ENCODE measurements around the gene WDR48. TPM values are rescaled to one million over a fixed set of nuclear protein-coding genes. Genes with fewer than 3 reads are reported as not detected.

The WDR48 gene
- total RNA-seq, 4 donors from 2014 or later = 21.6 to 41.1 (median 28.5) TPM

GRCh38 chr3:39118931-39119660, 67.3 kb downstream of the WDR48 start:
- intact Hi-C loops (cut with DNase I; ENCODE audit: low total_unique reads) = no loop called here
- no peak for TF ChIP-seq POLR2A (IDR thresholded peaks at IDR 0.05)
- TF ChIP-seq CTCF (IDR thresholded peaks at IDR 0.05) = no peak
- WGBS, 2 donors = 68 to 72% methylated on average over 5 of the region's 5 CpGs
- DNase-seq (ENCODE audit: low spot score in 2 of 2) = no peak
- H3K4me3 ChIP-seq (ENCODE audit: low read depth, poor library complexity, severe bottlenecking) = no peak overlapping the region

- 91 to 97% methylated on average over 2 of the region's 2 CpGs for WGBS, 2 donors
- intact Hi-C loops (cut with DNase I; ENCODE audit: low total_unique reads) = no loop called here
- no peak for TF ChIP-seq POLR2A (IDR thresholded peaks at IDR 0.05)
- no peak for TF ChIP-seq CTCF (IDR thresholded peaks at IDR 0.05)
Observed at GRCh38 chr3:39121621-39122020, 69.8 kb downstream of the WDR48 start.

GRCh38 chr3:39122813-39123212, 71.0 kb downstream of the WDR48 start:
- no peak overlapping the region for H3K4me3 ChIP-seq (ENCODE audit: low read depth, poor library complexity, severe bottlenecking)
- intact Hi-C loops (cut with DNase I; ENCODE audit: low total_unique reads) = no loop called here
- 89 to 93% methylated on average over 1 of the region's 1 CpG for WGBS, 2 donors
- no peak for DNase-seq (ENCODE audit: low spot score in 2 of 2)
- TF ChIP-seq POLR2A (IDR thresholded peaks at IDR 0.05) = no peak
- no peak for TF ChIP-seq CTCF (IDR thresholded peaks at IDR 0.05)

More at GRCh38 chr3:39121621-39122020, 69.8 kb downstream of the WDR48 start:
- no peak overlapping the region for H3K4me3 ChIP-seq (ENCODE audit: low read depth, poor library complexity, severe bottlenecking)
- DNase-seq (ENCODE audit: low spot score in 2 of 2) = no peak

GRCh38 chr3:39124876-39125840, 73.3 kb downstream of the WDR48 start:
- WGBS, 2 donors = 79 to 85% methylated on average over 5 of the region's 5 CpGs
- no peak overlapping the region for H3K4me3 ChIP-seq (ENCODE audit: low read depth, poor library complexity, severe bottlenecking)
- TF ChIP-seq POLR2A (IDR thresholded peaks at IDR 0.05) (no peak), CTCF (IDR thresholded peaks at IDR 0.05) (no peak)
- intact Hi-C loops (cut with DNase I; ENCODE audit: low total_unique reads) = loop anchor here (5.0 kb wide), 1 partner anchor 167 kb away; no protein-coding TSS in a partner anchor
- DNase-seq (ENCODE audit: low spot score in 2 of 2) = no peak

GRCh38 chr3:39125841-39126500, 74.2 kb downstream of the WDR48 start:
- no peak for DNase-seq (ENCODE audit: low spot score in 2 of 2)
- WGBS, 2 donors = 63 to 65% methylated on average over 12 of the region's 12 CpGs
- TF ChIP-seq POLR2A (IDR thresholded peaks at IDR 0.05) (no peak), CTCF (IDR thresholded peaks at IDR 0.05) (no peak)
- intact Hi-C loops (cut with DNase I; ENCODE audit: low total_unique reads) = loop anchor here (5.0 kb wide), 1 partner anchor 166 kb away; no protein-coding TSS in a partner anchor
- H3K4me3 ChIP-seq (ENCODE audit: low read depth, poor library complexity, severe bottlenecking) = no peak overlapping the region

Data from lower leg skin (tissue), 4 donors.